ENCODE measurements around the gene HEXB. TPM values are rescaled to one million over a fixed set of nuclear protein-coding genes. Genes with fewer than 3 reads are reported as not detected.

Gene HEXB
- total RNA-seq, 1 donor from 2014 or later, result 124 TPM

DNA sequence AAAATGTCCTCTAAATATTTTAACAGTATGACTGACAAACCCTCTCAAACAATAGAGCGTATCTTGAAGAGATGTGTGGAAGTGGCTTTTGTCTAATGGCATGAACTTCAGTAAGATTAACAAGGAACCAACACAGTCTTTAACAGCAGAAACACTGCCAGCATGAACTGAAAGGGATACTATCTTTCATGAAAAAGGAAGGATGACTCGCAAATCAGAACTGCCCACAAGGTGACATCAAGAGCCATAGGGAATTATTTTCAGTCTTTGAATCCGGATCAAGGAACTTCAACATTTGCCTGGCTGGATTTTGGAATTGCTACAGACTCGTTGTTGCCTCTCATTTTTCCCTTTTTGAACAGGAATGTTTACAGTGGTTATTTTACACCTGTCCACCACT, 5.1 kb upstream of the HEXB start:
- TF ChIP-seq, protein P1, sequence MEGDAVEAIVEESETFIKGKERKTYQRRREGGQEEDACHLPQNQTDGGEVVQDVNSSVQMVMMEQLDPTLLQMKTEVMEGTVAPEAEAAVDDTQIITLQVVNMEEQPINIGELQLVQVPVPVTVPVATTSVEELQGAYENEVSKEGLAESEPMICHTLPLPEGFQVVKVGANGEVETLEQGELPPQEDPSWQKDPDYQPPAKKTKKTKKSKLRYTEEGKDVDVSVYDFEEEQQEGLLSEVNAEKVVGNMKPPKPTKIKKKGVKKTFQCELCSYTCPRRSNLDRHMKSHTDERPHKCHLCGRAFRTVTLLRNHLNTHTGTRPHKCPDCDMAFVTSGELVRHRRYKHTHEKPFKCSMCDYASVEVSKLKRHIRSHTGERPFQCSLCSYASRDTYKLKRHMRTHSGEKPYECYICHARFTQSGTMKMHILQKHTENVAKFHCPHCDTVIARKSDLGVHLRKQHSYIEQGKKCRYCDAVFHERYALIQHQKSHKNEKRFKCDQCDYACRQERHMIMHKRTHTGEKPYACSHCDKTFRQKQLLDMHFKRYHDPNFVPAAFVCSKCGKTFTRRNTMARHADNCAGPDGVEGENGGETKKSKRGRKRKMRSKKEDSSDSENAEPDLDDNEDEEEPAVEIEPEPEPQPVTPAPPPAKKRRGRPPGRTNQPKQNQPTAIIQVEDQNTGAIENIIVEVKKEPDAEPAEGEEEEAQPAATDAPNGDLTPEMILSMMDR (IDR thresholded peaks at IDR 0.05), result no peak
- intact Hi-C loops (cut with DNase I), result loop anchor here (10.0 kb wide), 1 partner anchor 375 kb away; the partner anchor contains the start of gene GCNT4

DNA sequence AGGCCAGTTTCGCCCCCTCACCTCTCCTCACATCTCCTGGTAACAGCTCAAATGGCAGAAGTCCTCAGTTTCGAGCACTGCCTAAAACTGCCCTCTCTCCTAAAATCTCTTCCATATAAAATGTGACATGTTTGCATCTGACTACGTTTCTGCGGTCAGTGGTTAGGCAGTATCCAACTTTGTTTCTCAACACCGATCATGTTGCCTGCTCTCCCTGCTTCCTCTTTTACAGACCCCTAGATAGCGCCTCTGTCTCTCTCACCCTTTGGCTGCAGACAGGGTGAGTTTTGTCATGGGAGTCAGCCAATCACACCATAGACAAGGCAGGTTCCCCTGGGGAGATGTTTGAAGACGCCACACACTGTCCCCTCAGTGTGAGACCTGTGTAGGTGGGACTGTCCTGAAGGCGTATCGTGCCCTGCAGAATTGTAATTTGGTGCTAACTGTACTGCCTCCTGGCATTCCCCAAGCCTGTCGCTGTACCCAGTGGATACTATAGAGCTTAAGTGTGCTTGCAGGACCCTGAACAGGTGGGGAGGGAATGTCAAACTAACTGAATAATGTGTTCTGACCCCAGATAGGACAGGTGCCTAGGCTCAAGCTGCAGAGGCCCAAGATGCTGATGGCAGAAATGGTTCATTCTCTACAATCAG, 1.1 kb downstream of the HEXB start:
- TF ChIP-seq, protein P1 (IDR thresholded peaks at IDR 0.05), result no peak
- Histone ChIP-seq H3K27me3 (no peaks in the 10 kb centered on the region), H3K4me1 (peaks cover 0 to 11% of the 10 kb centered on the region in 2 donors), H3K4me3 (peak overlapping the region; percentile 76 to 92), H3K9me3 (no peaks in the 10 kb centered on the region), H3K27ac (peak overlapping the region; percentile 90 to 91), H3K36me3 (peaks cover 3 to 8% of the 10 kb centered on the region in 2 donors)
- no peak for DNase-seq (ENCODE audit: low spot score in 2 of 2)
- intact Hi-C loops (cut with DNase I), result loop anchor here (2.0 to 10.0 kb wide), 4 partner anchors 81 to 651 kb away; partner anchors contain the start of genes GCNT4, GFM2, HMGCR and NSA2

More for the DNA sequence above, 5.1 kb upstream of the HEXB start:
- Histone ChIP-seq H3K9me3 (no peaks in the 10 kb centered on the region), H3K36me3 (no peaks in the 10 kb centered on the region), H3K27ac (no peak overlapping the region), H3K4me3 (no peak overlapping the region), H3K4me1 (peaks cover 0 to 2% of the 10 kb centered on the region in 2 donors), H3K27me3 (no peaks in the 10 kb centered on the region)
- DNase-seq (ENCODE audit: low spot score in 2 of 2), result no peak

DNA sequence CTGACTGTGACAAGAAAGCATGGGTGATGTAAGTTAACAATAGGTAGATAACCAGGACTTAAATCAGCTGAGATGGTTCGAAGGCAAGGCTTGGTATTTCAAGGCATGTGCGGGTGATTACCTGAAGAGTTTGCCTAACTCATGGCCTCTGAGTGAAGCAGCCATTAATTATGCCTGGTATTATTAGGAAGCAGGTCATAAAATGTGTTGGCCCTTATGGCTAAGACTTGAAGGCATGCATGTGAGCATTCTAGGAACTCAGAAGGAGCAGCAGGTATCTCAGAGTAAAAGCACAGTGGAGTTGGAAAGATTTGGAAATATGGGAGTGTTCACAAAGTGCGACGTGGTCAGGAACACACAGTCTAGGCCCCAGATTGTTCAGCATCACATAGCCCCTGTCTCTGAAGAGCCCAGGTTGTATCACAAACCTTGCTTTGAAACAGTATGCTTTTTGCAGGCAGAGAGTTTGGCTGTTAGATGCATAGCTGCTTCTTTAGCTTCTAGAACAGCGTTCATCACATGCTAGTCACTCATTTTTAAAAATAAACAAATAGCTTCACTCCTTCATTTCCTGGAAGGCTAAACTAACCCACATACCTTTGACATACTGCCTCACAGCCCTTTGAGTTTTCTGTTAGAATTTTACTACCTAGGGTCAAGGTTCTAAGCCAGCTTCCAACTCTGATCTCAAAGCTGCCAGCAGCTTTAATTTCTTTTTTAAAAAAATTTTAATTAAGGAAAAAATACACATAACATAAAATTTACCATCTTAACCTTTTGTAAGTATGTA, 2.1 kb downstream of the HEXB start:
- intact Hi-C loops (cut with DNase I), result loop anchor here (2.0 to 10.0 kb wide), 3 partner anchors 80 to 368 kb away; partner anchors contain the start of genes GCNT4, GFM2 and NSA2

DNA sequence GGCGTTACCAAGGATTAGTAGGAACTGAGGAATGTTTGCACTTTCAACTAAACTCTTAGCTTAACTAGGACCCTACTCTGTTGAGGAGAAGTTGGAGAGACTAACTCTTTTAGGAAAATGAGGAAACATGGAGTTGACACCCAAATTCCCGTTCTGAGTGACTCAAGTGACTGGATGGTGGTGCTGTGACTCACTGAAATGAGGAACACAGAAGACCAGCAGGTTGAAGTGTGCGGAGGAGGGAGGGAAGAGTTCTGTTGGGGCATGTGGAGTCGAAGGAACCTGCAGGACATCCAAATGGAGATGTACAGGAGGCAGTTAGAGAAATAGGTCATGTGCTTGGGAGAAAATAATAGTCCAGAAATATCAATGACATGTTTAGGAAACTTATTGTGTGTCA, 8.2 kb downstream of the HEXB start:
- intact Hi-C loops (cut with DNase I), result no loop called here
- TF ChIP-seq, protein P1 (IDR thresholded peaks at IDR 0.05), result no peak
- DNase-seq (ENCODE audit: low spot score in 2 of 2), result no peak
- no peaks in the 10 kb centered on the region for H3K9me3 ChIP-seq
- no peak overlapping the region for H3K4me3 ChIP-seq
- no peak overlapping the region for H3K27ac ChIP-seq
- H3K4me1 ChIP-seq, result no peaks in the 10 kb centered on the region
- H3K27me3 ChIP-seq, result no peaks in the 10 kb centered on the region
- peaks cover 32 to 57% of the 10 kb centered on the region in 2 donors for H3K36me3 ChIP-seq

More for the DNA sequence above, 2.1 kb downstream of the HEXB start:
- peaks cover 0 to 11% of the 10 kb centered on the region in 2 donors for H3K4me1 ChIP-seq
- no peak for DNase-seq (ENCODE audit: low spot score in 2 of 2)
- no peak overlapping the region for H3K4me3 ChIP-seq
- peak overlapping the region; percentile 20 to 91 for H3K27ac ChIP-seq
- TF ChIP-seq, protein P1 (IDR thresholded peaks at IDR 0.05), result no peak
- no peaks in the 10 kb centered on the region for H3K9me3 ChIP-seq
- H3K36me3 ChIP-seq, result peaks cover 3 to 17% of the 10 kb centered on the region in 2 donors
- H3K27me3 ChIP-seq, result no peaks in the 10 kb centered on the region

DNA sequence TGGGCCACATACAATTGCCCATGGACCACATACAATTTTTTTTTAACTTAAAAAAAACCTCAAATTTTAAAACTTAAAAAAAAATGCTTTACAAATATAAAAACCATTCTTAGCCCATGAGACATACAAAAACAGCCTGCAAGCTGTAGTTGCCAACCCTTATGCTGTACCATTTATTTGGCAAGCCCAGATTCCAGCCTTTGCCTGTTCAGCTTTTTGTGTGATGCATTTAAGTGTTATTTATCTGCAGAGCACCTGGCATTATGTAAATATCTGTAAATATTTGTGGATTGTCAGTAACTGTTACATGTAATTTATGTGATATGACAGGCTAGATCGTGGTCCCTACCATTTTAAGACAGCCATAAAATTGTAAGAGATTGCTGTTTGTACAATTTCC, 32.6 kb downstream of the HEXB start:
- Histone ChIP-seq H3K4me3 (no peak overlapping the region), H3K9me3 (no peaks in the 10 kb centered on the region), H3K4me1 (no peaks in the 10 kb centered on the region), H3K27ac (no peak overlapping the region), H3K36me3 (peaks cover 28 to 78% of the 10 kb centered on the region in 2 donors), H3K27me3 (no peaks in the 10 kb centered on the region)
- intact Hi-C loops (cut with DNase I), result no loop called here
- DNase-seq (ENCODE audit: low spot score in 2 of 2), result no peak
- TF ChIP-seq, protein P1 (IDR thresholded peaks at IDR 0.05), result no peak

All from ascending aorta (tissue), 2 donors.